GM12878 (cell line): ENCODE results near the gene DLG2. TPM values are rescaled to one million over a fixed set of nuclear protein-coding genes. Genes with fewer than 3 reads are reported as not detected.

ENCODE experiments used
- ATAC-seq: fragments of 200-7000 bp; cut with Tn5 transposase; 3 replicates; pipeline ENCODE4 v1.9.1; 2020; ENCODE audit warnings: mild to moderate bottlenecking, moderate library complexity
- BruUV-seq: library from RNA; stranded (reverse); fragments of 400-500 nt; replicated peaks from 2 replicates; lab custom pipeline; 2021; lab: Mats Ljungman, UMichigan
- CTCF ChIA-PET: fragments of 300-600 bp; sonication (Branson Sonifier 250); formaldehyde crosslinking; extraction: SDS; loops from one replicate; lab custom pipeline; 2021; ENCODE audit warnings: inconsistent platforms; lab: Yijun Ruan, JAX
- POLR2A ChIA-PET: fragments of 350-600 bp; formaldehyde crosslinking; extraction: SDS; loops from one replicate; lab custom pipeline; 2021; ENCODE audit warnings: inconsistent platforms; lab: Charles Lee
- RAD21 ChIA-PET: fragments of 300-600 bp; sonication (Branson Sonifier 250); formaldehyde crosslinking; loops from one replicate; lab custom pipeline; 2023; ENCODE audit warnings: antibody characterized with exemption; ENCODE audit not compliant: unreplicated experiment; lab: Charles Lee
- SMC1A ChIA-PET: fragments of 300-600 bp; sonication (Branson Sonifier 250); formaldehyde crosslinking; loops from one replicate; lab custom pipeline; 2023; ENCODE audit not compliant: unreplicated experiment, uncharacterized antibody; lab: Charles Lee
- DNase-seq: peaks from one replicate; pipeline ENCODE4 v3.0.0-alpha.2; 2011; ENCODE audit warnings: low read depth, low spot score
- FAIRE-seq: peaks from 3 replicates; lab custom pipeline; 2011; peaks lifted over from hg19 to GRCh38; lab: Jason Lieb, UNC
- H2AFZ ChIP-seq: 2 replicates; pipeline ENCODE4 v1.6.0; 2011; ENCODE audit warnings: low read depth, low read length, control low read depth; ENCODE audit not compliant: control insufficient read depth
- H3K27ac ChIP-seq: 2 replicates; pipeline ENCODE4 v1.5.1; 2011; ENCODE audit warnings: control low read depth; ENCODE audit not compliant: control insufficient read depth, insufficient read depth
- H3K27me3 ChIP-seq, 2 experiments: replicated peaks in 1 of 2; 2 replicates each; pipeline versions ENCODE4 v1.6.0 to v1.6.1; 2011; ENCODE audit warnings: low read length in 1 of 2; ENCODE audit not compliant: control insufficient read depth in 2 of 2, insufficient read depth in 2 of 2
- H3K36me3 ChIP-seq, 2 experiments: 2 replicates each; pipeline ENCODE4 v1.5.1; 2011; ENCODE audit warnings: low read length in 1 of 2; ENCODE audit not compliant: control insufficient read depth in 2 of 2, insufficient read depth in 2 of 2
- H3K4me1 ChIP-seq: 2 replicates; pipeline ENCODE4 v1.6.1; 2011; ENCODE audit warnings: mild to moderate bottlenecking, low read length, moderate library complexity, mixed read lengths; ENCODE audit not compliant: control insufficient read depth, insufficient read depth
- H3K4me2 ChIP-seq: 2 replicates; pipeline ENCODE4 v1.6.0; 2011; ENCODE audit warnings: control low read depth; ENCODE audit not compliant: control insufficient read depth, insufficient read depth
- H3K4me3 ChIP-seq: fragments of 200-600 bp; sonication (generic); 2 replicates; pipeline ENCODE4 v1.5.1; 2016
- H3K79me2 ChIP-seq: 2 replicates; pipeline ENCODE4 v1.6.0; 2011; ENCODE audit warnings: low read length; ENCODE audit not compliant: control insufficient read depth, insufficient read depth
- H3K9ac ChIP-seq: 2 replicates; pipeline ENCODE4 v1.8.0; 2011; ENCODE audit warnings: low read length, control low read depth, mixed read lengths; ENCODE audit not compliant: control insufficient read depth, insufficient read depth
- H3K9me3 ChIP-seq: replicated peaks from 3 replicates; pipeline ENCODE4 v1.5.1; 2011; ENCODE audit warnings: mild to moderate bottlenecking, low read length; ENCODE audit not compliant: control insufficient read depth, insufficient read depth
- H4K20me1 ChIP-seq: 2 replicates; pipeline ENCODE4 v1.6.0; 2011; ENCODE audit not compliant: control insufficient read depth, insufficient read depth
- CBX5 ChIP-seq: sonication (generic); IDR thresholded peaks from 2 replicates; pipeline ENCODE4 v1.6.1; 2016; ENCODE audit warnings: low read depth, moderate library complexity, mild to moderate bottlenecking, inconsistent platforms
- CUX1 ChIP-seq: IDR thresholded peaks from 2 replicates; pipeline ENCODE4 v1.6.1; 2012; ENCODE audit warnings: improper control_type of control experiment, low read depth, low read length; ENCODE audit not compliant: insufficient replicate concordance
- E4F1 ChIP-seq: fragments of 450-650 bp; IDR thresholded peaks from 2 replicates; pipeline ENCODE4 v1.6.1; 2018; ENCODE audit warnings: borderline replicate concordance, mild to moderate bottlenecking; ENCODE audit not compliant: partially characterized antibody
- MAX ChIP-seq: IDR thresholded peaks from 2 replicates; pipeline ENCODE4 v1.6.1; 2012; ENCODE audit warnings: low read depth, low read length, improper control_type of control experiment
- MYB ChIP-seq: fragments of 150-350 bp; IDR thresholded peaks from 2 replicates; pipeline ENCODE4 v1.6.1; 2014; ENCODE audit warnings: mild to moderate bottlenecking, low read depth, low read length, borderline replicate concordance
- RCOR1 ChIP-seq: conservative IDR thresholded peaks from 2 replicates; pipeline ENCODE4 v1.6.1; 2012; ENCODE audit warnings: low read depth, low read length, improper control_type of control experiment
- USF2 ChIP-seq: IDR thresholded peaks from 2 replicates; pipeline ENCODE4 v1.6.1; 2011; ENCODE audit warnings: low read depth, low read length, improper control_type of control experiment, borderline replicate concordance
- WGBS: methylation state at CpG from one replicate; pipeline ENCODE4 v1.1.6; 2016; ENCODE audit warnings: low lambda C conversion rate; ENCODE audit not compliant: insufficient replicate concordance, insufficient coverage; ENCODE audit errors: missing lambda C conversion rate; 5-methylcytosine and 5-hydroxymethylcytosine counted together
- in situ Hi-C: fragments of 300-500 bp; cut with MboI; formaldehyde crosslinking; loops from 9 replicates; pipeline ENCODE4 v1.14.3; 2018; ENCODE audit warnings: mixed read lengths
- intact Hi-C: fragments of 100-400 bp; cut with micrococcal nuclease; formaldehyde crosslinking; loops from one replicate; pipeline ENCODE4 v1.14.2; 2022; ENCODE audit not compliant: unreplicated experiment
- polyA plus RNA-seq, 11 experiments: library from polyadenylated mRNA; depleted of rRNA in 4 of 11; unstranded in 6 of 11; stranded (reverse) in 5 of 11; fragments of >200 nt; fragmentation: Nextera tagmentation in 4 of 11; fragmentation: Illumina TruSeq in 1 of 11; extraction: Ambion mirVana in 4 of 11; extraction: Trizol in 1 of 11; gene quantifications; 1 replicate in 1 of 11; 2 replicates in 10 of 11; pipeline versions ENCODE4 v1.2.1 to v1.2.3, GENCODE V29; 2011 to 2016; ENCODE audit warnings: inconsistent platforms in 2 of 11, missing spikeins in 2 of 11, low read depth in 1 of 11
- total RNA-seq, 4 experiments: library from RNA; depleted of rRNA in 3 of 4; stranded (reverse); fragments of >200 nt in 3 of 4; fragmentation: Illumina TruSeq in 1 of 4; extraction: Trizol in 1 of 4; gene quantifications; 2 replicates each; pipeline versions ENCODE4 v1.2.1 to v1.2.3, GENCODE V29; 2013 to 2021

The DLG2 gene
- total and polyA plus RNA-seq, 10 of the 15 experiments (the other 5 are each of a cell fraction or from before 2014, with no cell fraction given): 0.09 to 0.98 (median 0.35) TPM

- no peak overlapping the region for H3K27ac ChIP-seq
- no peaks in the 10 kb centered on the region for H3K9me3 ChIP-seq
- no TSS peak for BruUV-seq
- FAIRE-seq (no peak), DNase-seq (no peak), ATAC-seq (no peak)
- H3K27me3 ChIP-seq: no peaks in the 10 kb centered on the region
- TF ChIP-seq RCOR1: no peak
- no peak for TF ChIP-seq E4F1
- no peak for TF ChIP-seq CBX5
- TF ChIP-seq MYB: no peak
- TF ChIP-seq USF2: no peak
- no peak for TF ChIP-seq MAX
- TF ChIP-seq CUX1: no peak
- intact Hi-C loops (no loop called here), in situ Hi-C loops (no loop called here)
- H4K20me1 ChIP-seq: no peaks in the 10 kb centered on the region
- WGBS: 0% methylated on average over 1 of the region's 1 CpG
- ChIA-PET POLR2A (no interaction called here), CTCF (no interaction called here), RAD21 (no interaction called here), SMC1A (no interaction called here)
- no peak overlapping the region for H2AFZ ChIP-seq
- H3K36me3 ChIP-seq: no peaks in the 10 kb centered on the region
- no peaks in the 10 kb centered on the region for H3K4me1 ChIP-seq
- H3K9ac ChIP-seq: no peak overlapping the region
- no peak overlapping the region for H3K4me2 ChIP-seq
- no peak overlapping the region for H3K4me3 ChIP-seq
- H3K79me2 ChIP-seq: no peaks in the 10 kb centered on the region
These were observed 721.7 kb downstream of the DLG2 start for GRCh38 chr11:84905411-84905810.
